Measurements from ENCODE around the gene PDXDC1. TPM values are rescaled to one million over a fixed set of nuclear protein-coding genes. Genes with fewer than 3 reads are reported as not detected.
"Not testable (repeated sequence)": the region's sequence is repeated elsewhere in the genome, so short reads cannot be mapped to it uniquely, and the experiment has no call there.

The PDXDC1 gene
- total RNA-seq, 2 donors from 2014 or later: 253 to 267 TPM

GRCh38 chr16:15028801-15029698, 54.2 kb downstream of the PDXDC1 start:
- H3K9me3 ChIP-seq; intact Hi-C loops (cut with DNase I); H3K9ac ChIP-seq (ENCODE audit: low read depth in 2 of 2, low read length in 2 of 2); H3K4me1 ChIP-seq; H3K4me3 ChIP-seq; H3K36me3 ChIP-seq; H3K27ac ChIP-seq; H3K27me3 ChIP-seq; DNase-seq: not testable (repeated sequence)

GRCh38 chr16:15029749-15030148, 54.9 kb downstream of the PDXDC1 start:
- H3K27ac ChIP-seq; H3K4me3 ChIP-seq; H3K9ac ChIP-seq (ENCODE audit: low read depth in 2 of 2, low read length in 2 of 2); DNase-seq; H3K36me3 ChIP-seq; intact Hi-C loops (cut with DNase I); H3K4me1 ChIP-seq; H3K9me3 ChIP-seq; H3K27me3 ChIP-seq: not testable (repeated sequence)

- no peak for TF ChIP-seq CTCF (IDR thresholded peaks at IDR 0.05)
- intact Hi-C loops (cut with DNase I): no loop called here
- H3K9me3 ChIP-seq: no peaks in the 10 kb centered on the region
- no peak for DNase-seq
- no peak overlapping the region for H3K9ac ChIP-seq (ENCODE audit: low read depth in 2 of 2, low read length in 2 of 2)
- no peaks in the 10 kb centered on the region for H3K27me3 ChIP-seq
- H3K4me1 ChIP-seq: no peaks in the 10 kb centered on the region
- H3K36me3 ChIP-seq: peaks cover 18% of the 10 kb centered on the region
- no peak overlapping the region for H3K4me3 ChIP-seq
- no peak overlapping the region for H3K27ac ChIP-seq
These were observed 56.4 kb downstream of the PDXDC1 start for GRCh38 chr16:15031179-15031578.

GRCh38 chr16:15031586-15031985, 56.8 kb downstream of the PDXDC1 start:
- intact Hi-C loops (cut with DNase I): no loop called here

GRCh38 chr16:15032547-15033308, 57.9 kb downstream of the PDXDC1 start:
- H3K9me3 ChIP-seq: no peaks in the 10 kb centered on the region
- no peaks in the 10 kb centered on the region for H3K4me1 ChIP-seq
- TF ChIP-seq CTCF (IDR thresholded peaks at IDR 0.05): no peak
- no peak overlapping the region for H3K9ac ChIP-seq (ENCODE audit: low read depth in 2 of 2, low read length in 2 of 2)
- H3K27me3 ChIP-seq: no peaks in the 10 kb centered on the region
- intact Hi-C loops (cut with DNase I): no loop called here
- H3K4me3 ChIP-seq: no peak overlapping the region
- DNase-seq: no peak
- H3K36me3 ChIP-seq: peaks cover 18% of the 10 kb centered on the region
- H3K27ac ChIP-seq: no peak overlapping the region

More at GRCh38 chr16:15031586-15031985, 56.8 kb downstream of the PDXDC1 start:
- Histone ChIP-seq H3K4me3 (no peak overlapping the region), H3K36me3 (peaks cover 18% of the 10 kb centered on the region), H3K27me3 (no peaks in the 10 kb centered on the region), H3K9me3 (no peaks in the 10 kb centered on the region), H3K27ac (no peak overlapping the region), H3K4me1 (no peaks in the 10 kb centered on the region), H3K9ac (ENCODE audit: low read depth in 2 of 2, low read length in 2 of 2) (no peak overlapping the region)
- TF ChIP-seq CTCF (IDR thresholded peaks at IDR 0.05): no peak
- no peak for DNase-seq

GRCh38 chr16:15033309-15033707, 58.5 kb downstream of the PDXDC1 start:
- Histone ChIP-seq H3K9me3 (no peaks in the 10 kb centered on the region), H3K27me3 (no peaks in the 10 kb centered on the region), H3K27ac (no peak overlapping the region), H3K36me3 (peaks cover 18% of the 10 kb centered on the region), H3K4me3 (no peak overlapping the region), H3K9ac (ENCODE audit: low read depth in 2 of 2, low read length in 2 of 2) (no peak overlapping the region), H3K4me1 (no peaks in the 10 kb centered on the region)
- no peak for DNase-seq
- TF ChIP-seq CTCF (IDR thresholded peaks at IDR 0.05): no peak
- intact Hi-C loops (cut with DNase I): no loop called here
